Keratinocyte (primary cell): Measurements from ENCODE around the gene ASB16. TPM values are rescaled to one million over a fixed set of nuclear protein-coding genes. Genes with fewer than 3 reads are reported as not detected.

Source experiments
- DNase-seq: peaks from one replicate; pipeline ENCODE4 v3.0.0-alpha.2; 2011; ENCODE audit warnings: low read depth, missing footprints, low spot score
- FAIRE-seq: peaks from 2 replicates; lab custom pipeline; 2011; peaks lifted over from hg19 to GRCh38; lab: Jason Lieb, UNC
- H2AFZ ChIP-seq: 2 replicates; pipeline ENCODE4 v1.6.0; 2012; ENCODE audit warnings: low read length, control low read depth, inconsistent platforms; ENCODE audit not compliant: control insufficient read depth
- H3K27ac ChIP-seq: 2 replicates; pipeline ENCODE4 v1.5.1; 2011; ENCODE audit warnings: low read length; ENCODE audit not compliant: control insufficient read depth, insufficient read depth
- H3K27me3 ChIP-seq: 3 replicates; pipeline ENCODE4 v1.6.0; 2011; ENCODE audit warnings: low read length; ENCODE audit not compliant: control insufficient read depth, insufficient read depth; ENCODE audit errors: extremely low read depth
- H3K36me3 ChIP-seq, 2 experiments: 2 replicates in 1 of 2; 3 replicates in 1 of 2; pipeline ENCODE4 v1.5.1; 2011; ENCODE audit warnings: low read length in 2 of 2, mild to moderate bottlenecking in 1 of 2; ENCODE audit not compliant: control insufficient read depth in 2 of 2, insufficient read depth in 2 of 2; ENCODE audit errors: extremely low read depth in 1 of 2
- H3K4me1 ChIP-seq: 3 replicates; pipeline ENCODE4 v1.5.1; 2011; ENCODE audit warnings: low read length; ENCODE audit not compliant: control insufficient read depth, insufficient read depth; ENCODE audit errors: extremely low read depth
- H3K4me2 ChIP-seq: 3 replicates; pipeline ENCODE4 v1.6.0; 2011; ENCODE audit warnings: low read depth, low read length; ENCODE audit not compliant: control insufficient read depth, insufficient read depth; ENCODE audit errors: extremely low read depth
- H3K4me3 ChIP-seq, 3 experiments: fragments of 200-600 bp in 1 of 3; sonication (generic) in 1 of 3; 2 replicates in 2 of 3; 3 replicates in 1 of 3; pipeline ENCODE4 v1.5.1; 2011 to 2016; ENCODE audit warnings: low read length in 3 of 3, mild to moderate bottlenecking in 3 of 3, control low read depth in 2 of 3, inconsistent platforms in 1 of 3, low read depth in 1 of 3, mixed read lengths in 1 of 3, mixed run types in 1 of 3, moderate library complexity in 1 of 3; ENCODE audit not compliant: control insufficient read depth in 2 of 3, insufficient read depth in 2 of 3; ENCODE audit errors: extremely low read depth in 1 of 3
- H3K79me2 ChIP-seq: 2 replicates; pipeline ENCODE4 v1.6.0; 2012; ENCODE audit warnings: low read length; ENCODE audit not compliant: control insufficient read depth, insufficient read depth
- H3K9ac ChIP-seq: 3 replicates; pipeline ENCODE4 v1.6.0; 2011; ENCODE audit warnings: low read length; ENCODE audit not compliant: control insufficient read depth, insufficient read depth; ENCODE audit errors: extremely low read depth
- H3K9me1 ChIP-seq: 3 replicates; pipeline ENCODE4 v1.6.0; 2011; ENCODE audit warnings: low read length; ENCODE audit not compliant: control insufficient read depth, insufficient read depth; ENCODE audit errors: extremely low read depth
- H3K9me3 ChIP-seq: 2 replicates; pipeline ENCODE4 v1.5.1; 2012; ENCODE audit warnings: low read depth, low read length; ENCODE audit not compliant: control insufficient read depth
- H4K20me1 ChIP-seq: 3 replicates; pipeline ENCODE4 v1.6.0; 2011; ENCODE audit warnings: low read length; ENCODE audit not compliant: control insufficient read depth, insufficient read depth; ENCODE audit errors: extremely low read depth
- EZH2 ChIP-seq: IDR thresholded peaks from one replicate; pipeline ENCODE4 v1.6.1; 2012; ENCODE audit warnings: inconsistent platforms, mild to moderate bottlenecking, low read length, moderate library complexity
- dilution Hi-C: fragments of 300-500 bp; cut with MboI; formaldehyde crosslinking; loops from one replicate; pipeline ENCODE4 v1.7.0; 2020; ENCODE audit warnings: low sequenced_read_pairs; ENCODE audit not compliant: extremely low pct_ligation_motif_present
- polyA plus RNA-seq, 5 experiments: library from polyadenylated mRNA; depleted of rRNA in 3 of 5; stranded (reverse) in 3 of 5; stranded (forward) in 1 of 5; unstranded in 1 of 5; fragments of >200 nt; gene quantifications; 1 replicate in 1 of 5; 2 replicates in 3 of 5; 3 replicates in 1 of 5; pipeline versions ENCODE4 v1.2.1 to v1.2.3, GENCODE V29; 2011 to 2012; ENCODE audit warnings: missing spikeins in 2 of 5, low read depth in 1 of 5, low replicate concordance in 1 of 5
- TF ChIP-seq, protein P1 (sequence below), 3 experiments: IDR thresholded peaks in 1 of 3; conservative IDR thresholded peaks in 1 of 3; optimal IDR thresholded peaks in 1 of 3; 2 replicates in 2 of 3; 3 replicates in 1 of 3; pipeline versions ENCODE3 to v1.5.1; 2011; ENCODE audit warnings: low read length in 3 of 3, mild to moderate bottlenecking in 3 of 3, moderate library complexity in 2 of 3, control low read depth in 1 of 3, inconsistent platforms in 1 of 3; ENCODE audit not compliant: insufficient read depth in 2 of 3; ENCODE audit errors: extremely low read depth in 1 of 3

The ASB16 gene
- polyA plus RNA-seq, 1 donor (not counting 4 experiments of a cell fraction or from before 2014, with no cell fraction given), result not detected

DNA sequence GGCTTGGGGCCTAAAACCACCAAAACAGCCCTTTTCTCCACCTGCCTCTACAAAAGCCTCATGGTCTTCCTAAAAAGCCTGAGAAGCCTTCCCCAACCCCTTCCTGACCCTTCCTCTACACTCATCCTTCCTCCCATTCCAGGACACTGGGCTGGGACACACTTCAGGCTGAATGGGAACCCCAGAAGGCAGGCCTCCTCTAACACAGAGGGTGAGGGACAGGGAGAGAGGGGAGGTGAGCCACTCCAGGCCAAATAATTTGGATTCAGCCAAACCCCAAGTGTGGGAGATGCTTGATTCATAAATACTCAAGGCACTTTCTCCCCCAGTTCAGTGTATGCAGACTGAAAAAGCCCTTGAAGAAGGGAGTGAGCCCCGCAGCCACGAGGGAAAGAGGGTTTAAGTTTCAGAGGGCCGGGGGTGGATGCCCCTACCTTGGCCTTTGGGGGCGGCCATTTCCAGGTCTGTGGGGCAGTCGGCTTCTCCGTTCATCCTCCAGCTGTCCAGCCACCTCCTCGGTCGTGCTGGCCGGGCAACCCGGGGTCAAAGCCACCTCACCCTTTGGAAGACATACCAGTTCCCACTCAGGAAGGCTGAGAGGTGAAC lies 47.3 kb downstream of the ASB16 start:
- Histone ChIP-seq H3K27ac (peak overlapping the region; percentile 69), H3K9me3 (no peaks in the 10 kb centered on the region), H4K20me1 (no peaks in the 10 kb centered on the region), H3K36me3 (peaks cover 28% of the 10 kb centered on the region in 2 experiments), H3K79me2 (peaks cover 24% of the 10 kb centered on the region), H3K27me3 (no peaks in the 10 kb centered on the region), H3K4me1 (peaks cover 27% of the 10 kb centered on the region), H2AFZ (peak overlapping the region; percentile 40), H3K9ac (peak overlapping the region; percentile 81), H3K9me1 (no peaks in the 10 kb centered on the region), H3K4me2 (peak overlapping the region; percentile 96), H3K4me3 (peak overlapping the region; percentile 64 to 89 (median 87))
- TF ChIP-seq, protein P1, sequence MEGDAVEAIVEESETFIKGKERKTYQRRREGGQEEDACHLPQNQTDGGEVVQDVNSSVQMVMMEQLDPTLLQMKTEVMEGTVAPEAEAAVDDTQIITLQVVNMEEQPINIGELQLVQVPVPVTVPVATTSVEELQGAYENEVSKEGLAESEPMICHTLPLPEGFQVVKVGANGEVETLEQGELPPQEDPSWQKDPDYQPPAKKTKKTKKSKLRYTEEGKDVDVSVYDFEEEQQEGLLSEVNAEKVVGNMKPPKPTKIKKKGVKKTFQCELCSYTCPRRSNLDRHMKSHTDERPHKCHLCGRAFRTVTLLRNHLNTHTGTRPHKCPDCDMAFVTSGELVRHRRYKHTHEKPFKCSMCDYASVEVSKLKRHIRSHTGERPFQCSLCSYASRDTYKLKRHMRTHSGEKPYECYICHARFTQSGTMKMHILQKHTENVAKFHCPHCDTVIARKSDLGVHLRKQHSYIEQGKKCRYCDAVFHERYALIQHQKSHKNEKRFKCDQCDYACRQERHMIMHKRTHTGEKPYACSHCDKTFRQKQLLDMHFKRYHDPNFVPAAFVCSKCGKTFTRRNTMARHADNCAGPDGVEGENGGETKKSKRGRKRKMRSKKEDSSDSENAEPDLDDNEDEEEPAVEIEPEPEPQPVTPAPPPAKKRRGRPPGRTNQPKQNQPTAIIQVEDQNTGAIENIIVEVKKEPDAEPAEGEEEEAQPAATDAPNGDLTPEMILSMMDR (optimal IDR thresholded peaks at IDR 0.05 in 1 of 3, IDR thresholded peaks at IDR 0.05 in 1 of 3, conservative IDR thresholded peaks at IDR 0.05 in 1 of 3; ENCODE audit: extremely low read depth in 1 of 3, insufficient read depth in 2 of 3, low read length in 3 of 3), result no peak
- TF ChIP-seq EZH2, result no peak
- no peak for FAIRE-seq
- DNase-seq, result no peak
- dilution Hi-C loops, result no loop called here

DNA sequence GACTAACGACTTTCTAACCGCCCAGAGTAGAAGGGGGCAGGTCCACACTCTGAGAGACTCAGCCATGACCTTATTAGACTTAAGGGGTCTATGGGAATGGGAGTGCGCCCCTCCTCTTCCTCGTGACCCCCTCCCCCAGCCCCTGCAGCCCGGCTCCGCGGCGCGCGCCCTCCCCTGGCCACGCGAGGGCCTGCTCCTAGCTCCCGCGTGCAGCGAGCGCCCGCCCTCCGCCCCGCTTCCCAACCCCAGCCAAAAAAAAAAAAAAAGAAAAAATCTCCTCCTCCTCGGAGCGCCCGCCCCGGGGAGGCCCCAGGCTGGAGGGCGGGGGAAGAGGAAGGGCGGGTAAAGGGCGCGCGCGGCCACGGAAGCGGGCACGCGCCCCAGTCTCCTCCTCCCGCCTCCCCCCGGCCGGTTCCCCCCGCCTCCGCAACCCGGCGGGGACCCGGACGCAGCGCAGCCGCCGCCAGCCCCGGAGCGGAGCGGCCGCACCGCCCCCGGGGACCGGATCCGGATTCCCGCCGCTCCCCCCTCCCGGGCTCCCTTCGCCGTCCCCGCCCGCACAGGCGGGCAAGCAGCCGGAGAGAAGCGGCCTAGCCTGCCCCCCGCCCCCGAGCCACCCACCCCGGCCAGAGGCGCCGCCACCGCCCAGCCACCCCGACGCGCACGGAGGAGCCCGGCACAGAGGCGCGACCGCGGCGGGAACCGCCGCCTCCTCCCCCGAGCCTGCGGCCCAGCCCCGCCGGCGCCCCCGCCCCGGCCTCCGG lies 48.0 kb downstream of the ASB16 start:
- Histone ChIP-seq H3K4me3 (peak overlapping the region; percentile 87 to 94 (median 89)), H3K27ac (peak overlapping the region; percentile 69), H3K9ac (peak overlapping the region; percentile 81), H3K36me3 (peaks cover 27 to 28% of the 10 kb centered on the region in 2 experiments), H2AFZ (peak overlapping the region; percentile 40), H3K9me1 (no peaks in the 10 kb centered on the region), H3K4me2 (peak overlapping the region; percentile 96), H3K27me3 (no peaks in the 10 kb centered on the region), H4K20me1 (no peaks in the 10 kb centered on the region), H3K79me2 (peaks cover 24% of the 10 kb centered on the region), H3K4me1 (peaks cover 32% of the 10 kb centered on the region), H3K9me3 (no peaks in the 10 kb centered on the region)
- no peak for TF ChIP-seq EZH2
- TF ChIP-seq, protein P1 (optimal IDR thresholded peaks at IDR 0.05 in 1 of 3, IDR thresholded peaks at IDR 0.05 in 1 of 3, conservative IDR thresholded peaks at IDR 0.05 in 1 of 3; ENCODE audit: extremely low read depth in 1 of 3, insufficient read depth in 2 of 3, low read length in 3 of 3), result peak in 2 of 3 experiments; percentile 61 to 71
- no peak for DNase-seq
- FAIRE-seq, result no peak
- dilution Hi-C loops, result no loop called here
